ENCODE measurements around the gene ID4. TPM values are rescaled to one million over a fixed set of nuclear protein-coding genes. Genes with fewer than 3 reads are reported as not detected.
A peak's percentile ranks its signal among the peaks of the same experiment; 100 is the strongest.

The ID4 gene
- total and polyA plus RNA-seq, 9 donors: 2.9 to 9.0 (median 5.1) TPM

DNA sequence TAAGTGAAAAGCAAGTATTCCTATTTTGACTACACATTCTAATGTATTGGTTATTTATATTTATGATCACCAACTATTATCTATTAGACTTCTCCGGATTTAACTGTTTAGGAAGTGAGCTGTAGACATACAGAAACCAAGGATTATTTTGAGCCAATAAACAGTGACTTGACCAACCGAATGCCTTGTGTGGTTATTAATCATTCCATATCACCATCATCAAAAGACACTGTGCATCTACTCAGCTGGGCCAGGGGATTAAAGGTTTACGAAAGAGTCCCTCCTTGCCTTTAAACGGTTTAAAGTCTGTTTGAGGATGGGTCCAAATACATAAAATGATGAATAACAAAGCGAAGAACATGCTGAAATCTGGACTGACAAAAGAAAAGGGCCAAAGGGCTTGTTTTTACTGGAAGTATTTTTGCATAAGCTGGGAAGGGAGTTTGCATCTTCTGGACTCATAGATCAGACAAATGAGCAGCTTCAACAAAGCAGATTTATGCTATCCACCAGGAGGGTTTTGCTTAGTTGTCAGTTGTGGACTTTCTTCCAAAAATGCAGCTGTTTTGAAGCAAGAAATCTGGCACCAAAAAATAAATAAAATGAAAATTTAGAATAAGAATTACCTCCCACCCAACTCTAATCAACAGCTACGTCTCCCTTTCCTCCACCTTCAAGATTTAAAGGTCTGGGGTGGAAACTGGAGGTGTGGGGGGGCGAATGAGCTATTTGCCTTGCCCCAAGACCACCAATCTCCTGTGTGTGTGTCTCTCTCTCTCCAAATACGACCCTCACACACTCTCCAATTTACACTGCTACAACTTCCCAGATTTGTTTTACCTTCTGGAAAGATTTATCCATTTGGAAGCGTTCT, 33.6 kb upstream of the ID4 start:
- Histone ChIP-seq H3K27ac (ENCODE audit: low read length) (peak overlapping the region; percentile 97), H3K4me3 (ENCODE audit: low read length) (peak overlapping the region; percentile 69), H3K27me3 (ENCODE audit: control insufficient read depth, insufficient read depth, low read length) (no peaks in the 10 kb centered on the region), H3K36me3 (ENCODE audit: control insufficient read depth, insufficient read depth, low read length) (no peaks in the 10 kb centered on the region), H3K4me1 (ENCODE audit: control insufficient read depth, insufficient read depth, low read length) (peaks cover 14% of the 10 kb centered on the region), H3K9me3 (replicated peaks; ENCODE audit: control insufficient read depth, low read depth, low read length) (no peaks in the 10 kb centered on the region)
- no CpG with 5 or more reads among the region's 9 CpGs for WGBS (ENCODE audit: insufficient coverage)
- peak; percentile 87 for DNase-seq

DNA sequence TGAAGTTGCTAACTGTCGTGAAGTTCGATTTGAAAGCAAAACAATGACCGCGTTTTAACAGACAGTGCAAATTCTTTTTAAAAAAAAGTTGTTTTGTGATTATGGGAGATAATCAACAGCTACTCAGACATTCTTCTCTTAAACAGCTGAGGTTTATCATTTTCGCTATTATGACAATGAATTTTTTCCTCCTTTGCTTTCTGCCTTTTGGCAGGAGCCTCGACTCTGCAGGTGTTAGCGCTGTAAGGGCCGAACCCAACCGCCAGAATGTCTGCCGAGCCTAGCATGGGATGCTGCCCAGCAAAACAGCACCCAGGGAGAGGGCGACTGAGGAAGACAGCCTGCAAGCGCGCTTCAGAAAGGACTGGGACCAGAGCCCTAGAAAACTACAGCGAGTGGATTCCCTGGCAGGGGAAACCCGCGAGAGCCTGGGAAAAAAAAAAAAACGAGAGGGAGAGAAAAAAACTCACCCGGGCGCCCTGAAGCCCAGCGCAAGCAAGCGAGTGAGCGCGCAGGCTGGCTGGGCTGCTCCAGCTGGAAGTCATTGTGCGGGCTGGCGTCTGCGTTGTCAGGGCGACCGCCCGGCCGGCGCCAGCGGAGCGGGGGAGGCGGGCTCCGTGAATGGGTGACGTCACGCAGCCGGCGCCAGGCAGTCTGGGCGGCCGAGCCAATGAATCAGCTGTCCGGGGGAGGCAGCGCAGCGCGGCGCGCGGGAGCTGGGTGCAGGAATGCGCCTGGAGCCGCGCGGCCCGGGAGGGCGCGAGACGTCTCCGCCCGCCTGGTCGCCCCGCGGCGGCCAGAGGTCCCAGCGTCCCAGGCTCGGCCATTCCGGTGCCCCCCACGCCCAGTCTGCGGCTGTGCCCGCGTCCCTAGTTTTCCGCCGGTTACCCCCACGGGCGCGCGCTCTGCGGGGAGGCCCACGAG, 32.7 kb upstream of the ID4 start:
- H3K4me3 ChIP-seq (ENCODE audit: low read length): peak overlapping the region; percentile 69
- H3K27ac ChIP-seq (ENCODE audit: low read length): peak overlapping the region; percentile 97
- H3K27me3 ChIP-seq (ENCODE audit: control insufficient read depth, insufficient read depth, low read length): no peaks in the 10 kb centered on the region
- no peaks in the 10 kb centered on the region for H3K9me3 ChIP-seq (replicated peaks; ENCODE audit: control insufficient read depth, low read depth, low read length)
- WGBS (ENCODE audit: insufficient coverage): under 1% methylated on average over 57 of the region's 77 CpGs
- peaks cover 14% of the 10 kb centered on the region for H3K4me1 ChIP-seq (ENCODE audit: control insufficient read depth, insufficient read depth, low read length)
- DNase-seq: peak; percentile 98
- no peaks in the 10 kb centered on the region for H3K36me3 ChIP-seq (ENCODE audit: control insufficient read depth, insufficient read depth, low read length)

DNA sequence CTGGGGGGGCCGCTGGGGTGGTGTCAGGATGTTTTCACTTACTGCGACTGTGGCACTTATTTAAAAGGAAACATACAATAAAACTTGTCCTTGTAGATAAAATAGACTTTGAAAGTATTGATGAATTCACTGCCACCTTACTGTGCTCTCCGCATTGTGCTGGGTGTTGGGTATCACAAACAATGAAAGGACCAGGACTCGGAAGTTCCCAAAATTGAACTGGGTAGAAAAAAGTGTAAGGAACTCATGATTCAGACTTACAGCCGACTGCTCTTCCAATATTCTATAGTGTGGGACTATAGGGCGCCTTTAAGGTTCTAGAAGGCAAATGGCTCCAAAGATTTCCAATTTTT, 32.1 kb upstream of the ID4 start:
- Histone ChIP-seq H3K4me1 (ENCODE audit: control insufficient read depth, insufficient read depth, low read length) (peaks cover 14% of the 10 kb centered on the region), H3K27me3 (ENCODE audit: control insufficient read depth, insufficient read depth, low read length) (no peaks in the 10 kb centered on the region), H3K9me3 (replicated peaks; ENCODE audit: control insufficient read depth, low read depth, low read length) (no peaks in the 10 kb centered on the region), H3K27ac (ENCODE audit: low read length) (peak overlapping the region; percentile 90), H3K4me3 (ENCODE audit: low read length) (peak overlapping the region; percentile 53), H3K36me3 (ENCODE audit: control insufficient read depth, insufficient read depth, low read length) (no peaks in the 10 kb centered on the region)
- DNase-seq: peak; percentile 52
- WGBS (ENCODE audit: insufficient coverage): no CpG with 5 or more reads among the region's 6 CpGs

DNA sequence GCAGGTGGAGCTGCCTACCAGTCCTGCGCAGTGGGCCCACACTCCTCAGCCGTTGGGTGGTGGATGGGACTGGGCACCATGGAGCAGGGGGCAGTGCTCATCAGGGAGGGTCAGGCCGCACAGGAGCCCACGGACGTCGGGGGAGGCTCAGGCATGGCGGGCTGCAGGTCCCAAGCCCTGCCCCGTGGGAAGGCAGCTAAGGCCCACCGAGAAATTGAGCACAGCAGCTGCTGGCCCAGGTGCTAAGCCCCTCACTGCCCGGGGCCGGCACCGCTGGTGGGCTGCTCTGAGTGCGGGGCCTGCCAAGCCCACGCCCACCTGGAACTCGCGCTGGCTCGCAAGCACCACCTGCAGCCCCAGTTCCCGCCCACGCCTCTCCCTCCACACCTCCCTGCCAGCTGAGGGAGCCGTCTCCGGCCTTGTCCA, 30.2 kb upstream of the ID4 start:
- Histone ChIP-seq H3K27me3 (ENCODE audit: control insufficient read depth, insufficient read depth, low read length) (no peaks in the 10 kb centered on the region), H3K27ac (ENCODE audit: low read length) (no peak overlapping the region), H3K4me3 (ENCODE audit: low read length) (no peak overlapping the region), H3K9me3 (replicated peaks; ENCODE audit: control insufficient read depth, low read depth, low read length) (no peaks in the 10 kb centered on the region), H3K4me1 (ENCODE audit: control insufficient read depth, insufficient read depth, low read length) (peaks cover 14% of the 10 kb centered on the region), H3K36me3 (ENCODE audit: control insufficient read depth, insufficient read depth, low read length) (no peaks in the 10 kb centered on the region)
- 93% methylated on average over 21 of the region's 21 CpGs for WGBS (ENCODE audit: insufficient coverage)
- no peak for DNase-seq

DNA sequence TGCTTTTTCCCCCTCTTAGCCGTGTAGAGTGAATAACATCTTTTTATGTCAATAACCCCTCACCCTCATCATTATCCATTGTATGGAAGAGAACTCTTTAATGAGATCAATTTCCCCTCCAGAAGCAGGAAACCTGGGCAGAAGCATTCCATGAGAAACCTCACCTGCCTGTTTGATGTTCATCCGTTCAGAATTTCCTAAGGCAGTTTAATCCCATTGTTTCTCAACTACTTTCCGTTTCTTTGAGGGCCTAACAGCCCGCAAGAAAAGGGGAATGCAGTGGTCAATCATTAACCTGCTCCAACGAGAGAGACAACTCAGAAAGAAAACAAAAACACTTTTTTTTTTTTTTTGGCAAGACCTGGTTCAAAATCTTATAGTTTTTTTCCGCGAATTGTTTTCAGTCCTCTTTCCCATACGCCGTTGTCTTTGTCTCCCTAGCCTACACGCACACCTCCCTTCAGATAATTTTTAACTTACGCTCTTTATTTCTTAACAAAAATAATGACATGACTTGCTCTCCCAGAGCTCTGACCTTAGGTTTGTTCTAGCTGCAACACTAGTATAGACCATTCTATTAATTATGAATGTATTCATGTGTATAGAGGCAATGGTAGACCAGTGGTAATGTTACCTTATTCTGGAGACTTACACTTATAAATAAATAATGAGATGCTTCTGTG, 25.6 kb upstream of the ID4 start:
- Histone ChIP-seq H3K36me3 (ENCODE audit: control insufficient read depth, insufficient read depth, low read length) (no peaks in the 10 kb centered on the region), H3K27ac (ENCODE audit: low read length) (no peak overlapping the region), H3K4me3 (ENCODE audit: low read length) (no peak overlapping the region), H3K4me1 (ENCODE audit: control insufficient read depth, insufficient read depth, low read length) (no peaks in the 10 kb centered on the region), H3K9me3 (replicated peaks; ENCODE audit: control insufficient read depth, low read depth, low read length) (no peaks in the 10 kb centered on the region), H3K27me3 (ENCODE audit: control insufficient read depth, insufficient read depth, low read length) (no peaks in the 10 kb centered on the region)
- WGBS (ENCODE audit: insufficient coverage): 85% methylated on average over 8 of the region's 11 CpGs
- no peak for DNase-seq

DNA sequence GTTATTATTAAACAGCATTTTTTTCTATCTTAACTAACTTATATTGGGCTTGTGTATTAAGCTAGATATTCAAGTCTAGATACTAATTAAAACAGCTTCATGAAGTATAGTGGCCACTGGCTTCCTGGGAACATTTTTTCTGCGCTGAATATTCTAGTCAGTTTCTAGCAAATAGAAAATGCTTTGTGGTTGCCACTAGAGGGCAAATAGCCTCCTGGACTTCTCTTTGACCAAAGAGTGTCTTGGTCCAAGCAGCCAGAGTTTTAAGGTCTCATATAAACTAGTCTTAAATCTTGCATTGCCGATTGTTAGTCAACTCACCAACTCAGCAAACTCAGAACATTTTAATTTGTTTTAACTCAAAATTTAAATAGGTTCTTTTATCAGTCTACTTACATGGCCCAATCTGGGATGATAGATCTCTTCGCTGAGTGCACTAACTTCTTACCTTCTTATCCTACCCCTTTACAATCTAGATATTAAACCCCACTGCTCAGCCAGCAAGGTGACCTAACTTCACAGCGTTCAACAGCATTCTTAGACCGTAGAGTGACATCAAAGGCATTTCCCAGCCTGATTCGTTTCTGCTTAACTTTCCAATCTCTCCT, 24.6 kb upstream of the ID4 start:
- H3K4me1 ChIP-seq (ENCODE audit: control insufficient read depth, insufficient read depth, low read length): no peaks in the 10 kb centered on the region
- no peak for DNase-seq
- no peaks in the 10 kb centered on the region for H3K36me3 ChIP-seq (ENCODE audit: control insufficient read depth, insufficient read depth, low read length)
- no peaks in the 10 kb centered on the region for H3K27me3 ChIP-seq (ENCODE audit: control insufficient read depth, insufficient read depth, low read length)
- H3K4me3 ChIP-seq (ENCODE audit: low read length): no peak overlapping the region
- H3K27ac ChIP-seq (ENCODE audit: low read length): no peak overlapping the region
- 55% methylated on average over 5 of the region's 6 CpGs for WGBS (ENCODE audit: insufficient coverage)
- no peaks in the 10 kb centered on the region for H3K9me3 ChIP-seq (replicated peaks; ENCODE audit: control insufficient read depth, low read depth, low read length)

DNA sequence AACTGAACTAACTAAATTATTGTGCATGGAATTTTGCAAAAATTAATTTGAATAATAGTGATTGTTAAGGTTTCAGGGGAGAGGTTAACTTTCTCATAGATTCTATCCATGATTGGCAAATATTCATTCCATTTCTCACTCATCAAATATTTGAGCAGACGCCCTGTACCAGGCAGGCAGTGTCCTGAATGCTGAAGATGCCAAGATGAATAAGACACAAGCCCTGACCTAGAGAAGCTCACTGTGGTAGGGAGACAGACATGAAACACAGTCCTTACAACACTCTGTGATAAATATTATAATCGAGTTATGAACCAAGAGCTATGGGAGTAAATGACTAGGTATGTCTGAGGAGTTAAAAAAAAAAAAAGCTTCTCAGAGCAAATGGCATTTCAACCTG, 18.4 kb upstream of the ID4 start:
- H3K4me1 ChIP-seq (ENCODE audit: control insufficient read depth, insufficient read depth, low read length): no peaks in the 10 kb centered on the region
- H3K9me3 ChIP-seq (replicated peaks; ENCODE audit: control insufficient read depth, low read depth, low read length): no peaks in the 10 kb centered on the region
- no peaks in the 10 kb centered on the region for H3K27me3 ChIP-seq (ENCODE audit: control insufficient read depth, insufficient read depth, low read length)
- no CpG with 5 or more reads among the region's 2 CpGs for WGBS (ENCODE audit: insufficient coverage)
- H3K36me3 ChIP-seq (ENCODE audit: control insufficient read depth, insufficient read depth, low read length): no peaks in the 10 kb centered on the region
- no peak overlapping the region for H3K27ac ChIP-seq (ENCODE audit: low read length)
- H3K4me3 ChIP-seq (ENCODE audit: low read length): no peak overlapping the region
- no peak for DNase-seq

DNA sequence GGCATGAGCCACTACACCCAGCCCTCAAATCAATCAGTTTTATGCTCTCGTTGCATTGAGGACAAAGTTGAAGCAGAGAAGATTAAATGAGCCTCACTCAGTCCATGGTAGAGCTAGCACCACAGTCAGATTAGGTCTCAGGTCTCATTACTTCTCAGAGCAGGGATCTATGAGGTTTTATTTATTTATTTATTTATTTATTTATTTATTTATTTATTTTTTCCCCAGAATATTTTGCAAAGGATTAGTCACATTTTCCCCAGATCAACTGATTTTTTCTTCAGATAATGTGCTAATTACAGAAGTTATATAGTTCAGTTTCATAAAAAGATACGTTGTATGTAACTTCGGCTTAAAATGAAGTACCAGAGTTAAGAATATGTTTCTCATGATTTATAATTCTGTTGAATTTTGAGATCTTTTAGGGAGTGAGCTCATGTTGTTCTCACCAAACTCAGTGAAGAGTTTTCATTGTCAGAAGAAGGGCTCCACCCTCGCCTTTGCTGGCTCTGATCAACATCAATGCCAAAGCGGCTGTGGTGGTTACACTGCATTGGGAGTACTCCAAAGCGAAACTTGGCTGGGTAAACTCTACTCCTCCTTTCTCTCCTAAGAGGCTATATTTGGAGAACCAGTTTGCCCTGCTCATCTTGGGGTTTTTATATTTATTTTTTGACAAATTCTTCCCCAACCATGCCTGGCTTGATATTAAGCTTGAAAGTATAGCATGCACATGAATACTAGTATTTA, 12.9 kb upstream of the ID4 start:
- Histone ChIP-seq H3K4me3 (ENCODE audit: low read length) (no peak overlapping the region), H3K36me3 (ENCODE audit: control insufficient read depth, insufficient read depth, low read length) (no peaks in the 10 kb centered on the region), H3K27ac (ENCODE audit: low read length) (no peak overlapping the region), H3K27me3 (ENCODE audit: control insufficient read depth, insufficient read depth, low read length) (no peaks in the 10 kb centered on the region), H3K9me3 (replicated peaks; ENCODE audit: control insufficient read depth, low read depth, low read length) (no peaks in the 10 kb centered on the region), H3K4me1 (ENCODE audit: control insufficient read depth, insufficient read depth, low read length) (no peaks in the 10 kb centered on the region)
- 100% methylated on average over 1 of the region's 6 CpGs for WGBS (ENCODE audit: insufficient coverage)
- no peak for DNase-seq

DNA sequence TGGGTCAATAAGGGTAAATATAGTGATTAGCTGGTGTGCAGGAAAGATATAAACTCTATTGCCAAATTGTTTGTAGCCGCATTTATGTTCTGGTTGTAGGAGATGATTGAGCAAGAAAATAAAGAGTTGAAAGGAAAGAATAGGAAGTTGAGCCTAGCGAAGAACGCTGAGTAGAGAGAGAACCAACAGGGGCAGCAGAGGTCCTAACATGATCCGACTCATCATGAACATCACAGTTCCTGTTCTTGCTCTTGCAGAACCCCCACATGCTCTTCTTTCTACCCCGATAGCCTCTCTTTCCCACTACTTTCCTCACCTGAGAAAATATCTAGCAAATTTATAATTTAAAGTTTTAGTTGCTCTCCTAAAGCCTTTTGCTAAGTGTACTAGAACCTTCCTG, 9.9 kb upstream of the ID4 start:
- no peak for DNase-seq
- Histone ChIP-seq H3K9me3 (replicated peaks; ENCODE audit: control insufficient read depth, low read depth, low read length) (no peaks in the 10 kb centered on the region), H3K27ac (ENCODE audit: low read length) (no peak overlapping the region), H3K4me3 (ENCODE audit: low read length) (no peak overlapping the region), H3K36me3 (ENCODE audit: control insufficient read depth, insufficient read depth, low read length) (no peaks in the 10 kb centered on the region), H3K4me1 (ENCODE audit: control insufficient read depth, insufficient read depth, low read length) (no peaks in the 10 kb centered on the region), H3K27me3 (ENCODE audit: control insufficient read depth, insufficient read depth, low read length) (no peaks in the 10 kb centered on the region)
- 100% methylated on average over 2 of the region's 5 CpGs for WGBS (ENCODE audit: insufficient coverage)
